Measurements from ENCODE around the gene FAM131B.
A peak's percentile ranks its signal among the peaks of the same experiment; 100 is the strongest.

Gene FAM131B

DNA sequence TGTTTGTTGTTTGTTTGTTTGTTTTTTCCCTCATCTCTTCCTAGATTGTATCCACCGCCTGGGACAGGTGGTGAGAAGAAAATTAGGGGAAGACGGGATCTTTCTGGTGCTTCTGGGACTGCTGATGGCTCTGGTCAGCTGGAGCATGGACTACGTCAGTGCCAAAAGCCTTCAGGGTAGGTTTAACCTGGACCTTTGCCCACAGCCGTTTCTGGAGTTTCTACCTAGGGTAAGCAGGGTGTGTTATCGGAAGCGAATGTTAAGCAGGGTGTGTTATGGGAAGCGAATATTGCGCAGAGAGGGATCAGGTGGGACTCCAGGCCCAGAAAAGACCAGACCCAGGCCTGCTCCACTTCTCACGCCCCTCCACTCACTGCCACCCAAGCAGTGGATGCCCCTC, 41.9 kb downstream of the FAM131B start:
- DNase-seq = no peak

DNA sequence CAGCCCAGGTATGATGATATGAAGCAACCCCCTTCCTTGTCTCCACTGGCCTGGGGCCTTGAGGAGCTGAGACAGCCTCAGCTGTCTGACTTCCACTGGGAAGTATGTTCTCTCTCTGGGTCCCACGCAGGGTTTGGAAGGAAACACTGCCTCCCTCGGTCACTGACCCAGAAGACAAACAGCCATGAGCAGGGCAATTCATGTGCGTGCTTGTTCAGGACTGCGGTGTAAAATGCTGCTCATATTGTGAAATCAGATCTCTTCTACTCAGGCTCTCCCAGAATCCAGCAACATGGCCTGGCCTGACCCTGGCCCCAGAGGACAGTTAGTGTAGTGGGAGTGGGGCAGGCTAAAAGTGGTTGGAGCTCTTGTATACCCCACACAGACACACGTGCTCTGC, 43.9 kb downstream of the FAM131B start:
- no peak for DNase-seq

DNA sequence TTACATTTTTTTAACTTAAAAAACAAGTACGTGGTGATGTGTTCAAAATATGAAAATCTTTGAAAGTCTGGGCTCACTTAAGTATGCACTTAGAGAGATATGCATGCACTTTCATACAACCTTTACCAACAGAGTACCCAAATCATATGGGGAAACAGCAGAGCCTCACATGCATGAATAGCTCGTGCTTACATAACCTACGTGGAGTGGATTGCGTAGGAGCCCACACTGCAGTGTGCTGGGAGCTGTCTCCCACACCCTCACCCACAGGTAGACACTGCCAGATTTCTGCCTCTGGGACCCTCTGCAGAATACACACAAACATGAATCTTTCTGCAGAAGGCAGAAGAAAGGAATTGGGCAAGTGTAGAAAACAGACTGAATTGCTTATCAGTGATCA, 46.0 kb downstream of the FAM131B start:
- no peak for DNase-seq

DNA sequence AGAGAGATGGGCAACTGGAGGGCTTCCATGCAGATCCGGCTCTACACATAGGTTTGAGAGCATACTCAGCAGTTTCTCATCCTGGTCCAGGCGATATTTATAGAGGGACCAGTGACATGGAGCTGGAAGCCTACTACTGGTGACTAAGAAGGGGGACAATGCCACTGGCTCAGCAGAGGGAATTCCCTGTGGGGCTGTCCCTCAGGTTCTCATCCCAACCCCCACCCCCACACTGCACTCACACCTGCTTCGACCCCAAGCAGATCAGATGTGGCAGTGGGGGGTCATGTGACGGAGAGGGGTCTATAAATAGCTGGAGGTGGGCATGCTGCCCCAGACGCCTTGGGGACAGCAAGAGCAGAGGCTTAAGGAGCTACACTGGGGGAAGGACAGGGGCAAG, 46.7 kb downstream of the FAM131B start, which contains the start of gene CLCN1:
TSS of gene CLCN1 (plus strand) at position 336 of the 400 bp plus-strand sequence. CDS start 102 bp downstream, outside the sequence.
- DNase-seq = no peak

DNA sequence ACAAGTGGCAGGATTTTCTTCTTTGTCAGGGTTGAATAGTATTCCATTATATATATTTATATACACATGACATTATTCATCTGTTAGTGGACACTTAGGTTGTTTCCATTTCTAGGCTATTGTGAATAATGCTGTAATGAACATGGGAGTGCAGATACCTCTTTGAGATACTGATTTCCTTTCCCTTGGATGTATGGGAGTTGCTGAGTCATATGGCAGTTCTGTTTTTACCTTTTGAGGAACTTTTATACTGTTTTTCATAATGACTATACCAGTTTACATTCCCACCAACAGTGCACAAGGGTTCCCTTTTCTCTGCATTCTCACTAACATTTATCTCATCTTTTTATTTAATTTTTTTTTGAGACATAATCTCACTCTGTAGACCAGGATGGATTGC, 48.4 kb downstream of the FAM131B start:
- DNase-seq = no peak

DNA sequence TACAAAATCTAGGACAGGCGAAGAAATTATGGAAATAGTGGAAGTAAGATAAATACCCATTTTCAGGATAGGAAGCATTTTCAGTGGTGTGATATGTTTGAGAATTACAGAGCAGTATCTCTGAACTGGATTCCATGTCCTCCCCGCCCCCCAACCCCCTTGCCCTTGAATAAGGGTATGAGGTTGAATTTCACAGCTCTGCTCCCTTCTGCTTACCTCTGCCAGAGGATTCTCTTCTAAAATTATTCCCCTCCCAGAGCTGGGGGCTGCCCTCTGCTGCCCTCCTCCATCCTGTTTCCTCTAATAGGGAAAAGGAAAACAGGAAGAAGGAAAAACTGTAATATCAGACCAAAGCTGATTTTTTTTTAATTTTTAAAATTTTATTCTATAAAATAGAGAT, 53.9 kb downstream of the FAM131B start:
- no peak for DNase-seq

DNA sequence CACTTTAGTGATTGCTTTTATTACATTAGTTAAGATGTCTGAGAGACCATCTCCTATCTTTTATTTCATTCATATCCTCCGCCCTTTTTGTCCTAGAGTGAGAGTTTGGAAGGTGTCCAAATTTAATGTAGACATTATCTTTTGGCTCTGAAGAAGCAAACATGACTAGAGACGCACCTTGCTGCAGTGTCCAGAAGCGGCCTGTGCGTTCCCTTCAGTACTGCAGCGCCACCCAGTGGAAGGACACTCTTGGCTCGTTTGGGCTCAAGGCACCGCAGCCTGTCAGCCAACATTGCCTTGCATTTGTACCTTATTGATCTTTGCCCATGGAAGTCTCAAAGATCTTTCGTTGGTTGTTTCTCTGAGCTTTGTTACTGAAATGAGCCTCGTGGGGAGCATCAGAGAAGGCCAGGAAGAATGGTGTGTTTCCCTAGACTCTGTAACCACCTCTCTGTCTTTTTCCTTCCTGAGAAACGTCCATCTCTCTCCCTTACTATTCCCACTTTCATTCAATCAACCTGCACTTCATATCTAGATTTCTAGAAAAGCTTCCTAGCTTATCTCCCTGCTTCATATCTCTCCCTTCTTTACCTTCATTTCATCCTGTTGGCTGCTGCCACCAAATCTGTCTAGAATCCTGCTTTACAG, 57.0 kb downstream of the FAM131B start:
- DNase-seq = peak; percentile 75

DNA sequence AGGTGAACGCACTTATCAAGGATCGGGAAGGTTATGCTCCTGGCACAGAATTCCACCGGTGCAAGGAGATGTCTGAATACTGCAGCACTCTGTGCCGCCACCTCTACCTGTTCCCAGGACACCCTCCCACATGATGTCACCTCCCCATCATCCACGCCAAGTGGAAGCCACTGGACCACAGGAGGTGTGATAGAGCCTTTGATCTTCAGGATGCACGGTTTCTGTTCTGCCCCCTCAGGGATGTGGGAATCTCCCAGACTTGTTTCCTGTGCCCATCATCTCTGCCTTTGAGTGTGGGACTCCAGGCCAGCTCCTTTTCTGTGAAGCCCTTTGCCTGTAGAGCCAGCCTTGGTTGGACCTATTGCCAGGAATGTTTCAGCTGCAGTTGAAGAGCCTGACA, 57.6 kb downstream of the FAM131B start:
- DNase-seq = no peak

DNA sequence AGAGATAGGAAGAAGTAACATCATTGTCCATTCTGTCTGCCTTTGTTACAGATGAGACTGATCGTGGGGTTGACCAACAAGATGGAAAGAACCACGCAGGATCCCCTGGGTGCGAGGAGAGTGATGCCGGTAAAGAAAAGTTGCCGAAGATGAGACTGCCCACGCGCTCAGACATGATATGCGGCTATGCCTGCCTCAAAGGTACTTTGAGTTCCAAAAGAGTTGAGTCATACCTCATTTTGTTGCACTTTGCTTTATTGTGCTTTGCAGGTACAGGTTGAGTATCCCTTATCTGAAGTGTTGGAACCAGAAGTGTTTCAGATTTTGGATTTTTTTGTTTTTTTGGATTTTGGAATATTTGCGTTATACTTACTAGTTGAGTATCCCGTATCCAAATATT, 58.8 kb downstream of the FAM131B start:
- DNase-seq = no peak
